ENCODE results near the gene SMYD3. TPM values are rescaled to one million over a fixed set of nuclear protein-coding genes. Genes with fewer than 3 reads are reported as not detected.

SMYD3 gene
- total RNA-seq, 1 donor from 2014 or later: 35.4 TPM

DNA sequence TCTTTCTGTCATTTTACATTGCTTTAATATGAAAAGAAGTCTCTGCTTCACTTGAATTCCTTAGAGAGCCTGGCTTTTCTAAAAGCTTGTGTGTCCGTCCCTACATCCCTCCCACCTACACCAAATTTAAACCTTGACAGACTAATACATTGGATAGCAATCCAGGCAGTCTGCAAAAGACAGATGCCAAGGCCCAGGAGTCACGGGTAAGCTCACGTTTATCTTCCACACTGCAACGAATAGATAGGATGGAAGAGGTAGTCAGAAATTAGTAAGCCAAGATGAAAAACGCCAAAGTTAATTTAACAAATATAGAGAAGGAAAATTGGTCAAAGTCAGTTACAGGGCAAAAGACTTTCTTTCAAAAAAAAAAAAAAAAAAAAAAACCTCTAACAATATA is 338.1 kb downstream of the SMYD3 start:
- Mint-ChIP-seq H3K36me3 (ENCODE audit: low read depth, unreplicated experiment) (no peaks in the 10 kb centered on the region), H3K4me3 (ENCODE audit: unreplicated experiment) (no peak overlapping the region), H3K27me3 (ENCODE audit: unreplicated experiment) (peaks cover 5% of the 10 kb centered on the region), H3K4me1 (ENCODE audit: unreplicated experiment) (peaks cover 10% of the 10 kb centered on the region), H3K27ac (ENCODE audit: unreplicated experiment) (no peak overlapping the region), H3K9me3 (ENCODE audit: unreplicated experiment) (no peaks in the 10 kb centered on the region)
- TF ChIP-seq CTCF (IDR thresholded peaks at IDR 0.05; ENCODE audit: unreplicated experiment): no peak
- DNase-seq (ENCODE audit: low spot score): no peak

DNA sequence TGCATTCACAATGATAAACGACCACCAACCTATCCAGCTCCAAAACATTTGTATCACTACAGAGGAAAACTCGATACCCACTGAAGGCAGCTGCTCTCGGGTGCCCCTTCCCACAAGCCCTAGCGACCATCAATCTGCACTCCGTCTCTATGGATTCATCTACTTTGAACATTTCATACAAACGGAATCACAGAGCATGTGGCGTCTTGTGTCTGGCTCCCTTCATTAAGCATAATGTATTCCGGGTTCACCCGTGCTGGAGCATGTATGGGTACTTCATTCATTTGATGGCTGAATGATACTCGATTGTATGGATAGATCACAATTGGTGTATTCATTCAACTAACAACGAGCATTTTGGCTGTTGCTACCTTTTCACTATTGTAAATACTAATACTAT is 340.2 kb downstream of the SMYD3 start:
- Mint-ChIP-seq H3K9me3 (ENCODE audit: unreplicated experiment) (no peaks in the 10 kb centered on the region), H3K27me3 (ENCODE audit: unreplicated experiment) (peaks cover 1% of the 10 kb centered on the region), H3K27ac (ENCODE audit: unreplicated experiment) (no peak overlapping the region), H3K4me1 (ENCODE audit: unreplicated experiment) (peaks cover 12% of the 10 kb centered on the region), H3K4me3 (ENCODE audit: unreplicated experiment) (no peak overlapping the region), H3K36me3 (ENCODE audit: low read depth, unreplicated experiment) (no peaks in the 10 kb centered on the region)
- no peak for DNase-seq (ENCODE audit: low spot score)
- no peak for TF ChIP-seq CTCF (IDR thresholded peaks at IDR 0.05; ENCODE audit: unreplicated experiment)

- DNase-seq (ENCODE audit: low spot score): no peak
- H3K27ac Mint-ChIP-seq (ENCODE audit: unreplicated experiment): no peak overlapping the region
- H3K36me3 Mint-ChIP-seq (ENCODE audit: low read depth, unreplicated experiment): no peaks in the 10 kb centered on the region
- no peak overlapping the region for H3K4me3 Mint-ChIP-seq (ENCODE audit: unreplicated experiment)
- no peaks in the 10 kb centered on the region for H3K9me3 Mint-ChIP-seq (ENCODE audit: unreplicated experiment)
- TF ChIP-seq CTCF (IDR thresholded peaks at IDR 0.05; ENCODE audit: unreplicated experiment): no peak
- H3K27me3 Mint-ChIP-seq (ENCODE audit: unreplicated experiment): peaks cover 1% of the 10 kb centered on the region
- H3K4me1 Mint-ChIP-seq (ENCODE audit: unreplicated experiment): peaks cover 12% of the 10 kb centered on the region
These were observed 341.0 kb downstream of the SMYD3 start for GRCh38 chr1:246165826-246166709.

DNA sequence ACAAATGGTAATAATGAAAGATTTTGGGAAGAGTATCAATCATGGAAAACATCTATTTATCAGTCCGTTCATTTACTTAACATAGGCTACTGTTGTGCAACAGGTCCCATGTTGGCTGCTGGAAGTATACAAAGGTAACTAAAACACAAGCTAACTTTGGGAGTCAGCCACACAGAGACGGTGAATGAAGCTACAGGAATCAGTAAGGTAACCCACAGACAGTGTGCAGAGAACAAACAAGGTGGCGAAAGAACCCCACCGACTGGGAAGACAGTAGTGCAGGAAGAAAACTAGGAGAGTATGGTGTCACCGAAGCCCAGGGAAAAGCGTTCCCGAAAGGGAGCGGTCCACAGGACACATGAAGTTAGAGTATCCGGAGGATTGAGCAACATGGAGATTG is 342.3 kb downstream of the SMYD3 start:
- Mint-ChIP-seq H3K9me3 (ENCODE audit: unreplicated experiment) (no peaks in the 10 kb centered on the region), H3K27ac (ENCODE audit: unreplicated experiment) (no peak overlapping the region), H3K4me1 (ENCODE audit: unreplicated experiment) (peaks cover 12% of the 10 kb centered on the region), H3K4me3 (ENCODE audit: unreplicated experiment) (no peak overlapping the region), H3K36me3 (ENCODE audit: low read depth, unreplicated experiment) (no peaks in the 10 kb centered on the region), H3K27me3 (ENCODE audit: unreplicated experiment) (peaks cover 1% of the 10 kb centered on the region)
- no peak for TF ChIP-seq CTCF (IDR thresholded peaks at IDR 0.05; ENCODE audit: unreplicated experiment)
- DNase-seq (ENCODE audit: low spot score): no peak

DNA sequence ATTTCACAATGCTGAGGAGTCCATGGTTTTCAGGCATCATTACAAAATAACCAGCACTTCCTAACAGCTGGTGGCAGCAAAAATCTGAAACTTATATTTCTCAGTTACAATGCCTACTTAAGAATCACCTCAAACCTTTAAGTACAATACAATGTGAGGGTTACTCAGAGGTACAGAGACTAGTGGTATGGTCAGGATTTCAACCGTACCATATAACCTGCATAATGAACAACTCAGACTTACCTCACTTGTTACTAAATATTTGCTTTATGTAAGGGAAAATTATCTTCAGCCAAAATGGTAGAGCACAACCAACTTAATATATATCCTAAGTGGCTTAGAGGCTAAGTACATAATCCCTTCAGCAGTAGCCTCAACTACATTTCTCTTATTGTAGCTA is 344.5 kb downstream of the SMYD3 start:
- Mint-ChIP-seq H3K27ac (ENCODE audit: unreplicated experiment) (no peak overlapping the region), H3K36me3 (ENCODE audit: low read depth, unreplicated experiment) (no peaks in the 10 kb centered on the region), H3K4me3 (ENCODE audit: unreplicated experiment) (no peak overlapping the region), H3K9me3 (ENCODE audit: unreplicated experiment) (no peaks in the 10 kb centered on the region), H3K4me1 (ENCODE audit: unreplicated experiment) (peaks cover 12% of the 10 kb centered on the region), H3K27me3 (ENCODE audit: unreplicated experiment) (peaks cover 1% of the 10 kb centered on the region)
- no peak for TF ChIP-seq CTCF (IDR thresholded peaks at IDR 0.05; ENCODE audit: unreplicated experiment)
- no peak for DNase-seq (ENCODE audit: low spot score)

Measured in endothelial cell (in vitro differentiated cells).